Immature natural killer cell (primary cell): ENCODE data around the gene SGIP1. TPM values are rescaled to one million over a fixed set of nuclear protein-coding genes. Genes with fewer than 3 reads are reported as not detected.
"Not testable (repeated sequence)": the region's sequence is repeated elsewhere in the genome, so short reads cannot be mapped to it uniquely, and the experiment has no call there.

ENCODE experiments used
- DNase-seq, 3 donors: peaks; one replicate each; pipeline ENCODE4 v3.0.0; 2022; ENCODE audit warnings: mixed read lengths in 1 of 3
- H3K27ac Mint-ChIP-seq, 6 donors: one replicate each; pipeline ENCODE4 v1.8.0; 2020; ENCODE audit warnings: mixed read lengths in 6 of 6, mild to moderate bottlenecking in 5 of 6, inconsistent platforms in 4 of 6, moderate library complexity in 3 of 6
- H3K27me3 Mint-ChIP-seq, 3 donors: one replicate each; pipeline ENCODE4 v1.8.0; 2020 to 2021; ENCODE audit warnings: low read depth in 3 of 3, mild to moderate bottlenecking in 3 of 3, mixed read lengths in 3 of 3, moderate library complexity in 3 of 3, inconsistent platforms in 1 of 3
- H3K36me3 Mint-ChIP-seq, 3 donors: one replicate each; pipeline ENCODE4 v1.8.0; 2020; ENCODE audit warnings: mixed read lengths in 3 of 3, inconsistent platforms in 2 of 3, mild to moderate bottlenecking in 2 of 3
- H3K4me1 Mint-ChIP-seq, 2 donors: one replicate each; pipeline ENCODE4 v1.8.0; 2020; ENCODE audit warnings: inconsistent platforms in 2 of 2, mild to moderate bottlenecking in 2 of 2, mixed read lengths in 2 of 2, moderate library complexity in 1 of 2
- H3K4me3 Mint-ChIP-seq, 5 donors: one replicate each; pipeline ENCODE4 v1.8.0; 2020; ENCODE audit warnings: mild to moderate bottlenecking in 5 of 5, mixed read lengths in 5 of 5, inconsistent platforms in 3 of 5, moderate library complexity in 3 of 5
- H3K9me3 Mint-ChIP-seq, 6 donors: one replicate each; pipeline ENCODE4 v1.8.0; 2020; ENCODE audit warnings: mild to moderate bottlenecking in 6 of 6, mixed read lengths in 6 of 6, inconsistent platforms in 4 of 6, moderate library complexity in 3 of 6
- polyA plus RNA-seq, 3 donors: library from polyadenylated mRNA; unstranded; fragments of 300-500 nt; fragmentation: Illumina TruSeq; gene quantifications; one replicate each; pipeline ENCODE4 v1.2.3, GENCODE V29; 2021

Gene SGIP1
- polyA plus RNA-seq, 3 donors from 2014 or later = not detected

- Mint-ChIP-seq H3K4me1 (peaks cover 0 to 5% of the 10 kb centered on the region in 2 donors), H3K27ac (peak overlapping the region in 1 of 6 donors; percentile 6), H3K9me3 (no peaks in the 10 kb centered on the region), H3K4me3 (no peak overlapping the region), H3K36me3 (no peaks in the 10 kb centered on the region), H3K27me3 (peaks cover 0 to 6% (median 4%) of the 10 kb centered on the region in 3 donors)
- no peak for DNase-seq
Observed at GRCh38 chr1:66729119-66729518, 195.2 kb downstream of the SGIP1 start.

- Mint-ChIP-seq H3K27me3 (peaks cover 0 to 6% (median 4%) of the 10 kb centered on the region in 3 donors), H3K27ac (no peak overlapping the region)
- no peak for DNase-seq
Observed at GRCh38 chr1:66729523-66729922, 195.6 kb downstream of the SGIP1 start.

DNA sequence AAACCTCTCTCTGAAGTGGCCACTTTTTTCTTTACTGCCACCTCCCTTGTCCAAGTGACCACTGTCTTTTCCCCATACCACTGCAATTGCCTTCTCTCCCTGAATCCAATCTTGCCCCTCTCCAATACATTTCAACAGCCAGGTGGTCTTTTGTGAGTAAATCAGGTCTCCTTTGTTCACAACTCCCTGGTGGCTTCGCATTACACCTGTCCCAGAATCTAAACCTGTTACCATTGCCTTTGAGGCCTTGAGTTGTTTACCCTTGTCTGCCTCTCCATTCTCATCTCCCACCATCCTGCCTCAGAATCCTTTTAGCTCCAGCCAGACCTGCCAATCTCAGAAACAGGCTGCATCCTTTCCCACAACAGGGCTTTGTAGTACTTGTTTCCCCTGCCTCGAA lies 196.5 kb downstream of the SGIP1 start:
- H3K4me1 Mint-ChIP-seq = peaks cover 0 to 5% of the 10 kb centered on the region in 2 donors
- H3K36me3 Mint-ChIP-seq = no peaks in the 10 kb centered on the region
- no peak overlapping the region for H3K27ac Mint-ChIP-seq
- DNase-seq = no peak
- H3K4me3 Mint-ChIP-seq = no peak overlapping the region
- H3K9me3 Mint-ChIP-seq = no peaks in the 10 kb centered on the region
- peaks cover 0 to 6% (median 6%) of the 10 kb centered on the region in 3 donors for H3K27me3 Mint-ChIP-seq

More at GRCh38 chr1:66729523-66729922, 195.6 kb downstream of the SGIP1 start:
- no peak overlapping the region for H3K4me3 Mint-ChIP-seq
- peaks cover 0 to 5% of the 10 kb centered on the region in 2 donors for H3K4me1 Mint-ChIP-seq
- no peaks in the 10 kb centered on the region for H3K36me3 Mint-ChIP-seq
- H3K9me3 Mint-ChIP-seq = no peaks in the 10 kb centered on the region

DNA sequence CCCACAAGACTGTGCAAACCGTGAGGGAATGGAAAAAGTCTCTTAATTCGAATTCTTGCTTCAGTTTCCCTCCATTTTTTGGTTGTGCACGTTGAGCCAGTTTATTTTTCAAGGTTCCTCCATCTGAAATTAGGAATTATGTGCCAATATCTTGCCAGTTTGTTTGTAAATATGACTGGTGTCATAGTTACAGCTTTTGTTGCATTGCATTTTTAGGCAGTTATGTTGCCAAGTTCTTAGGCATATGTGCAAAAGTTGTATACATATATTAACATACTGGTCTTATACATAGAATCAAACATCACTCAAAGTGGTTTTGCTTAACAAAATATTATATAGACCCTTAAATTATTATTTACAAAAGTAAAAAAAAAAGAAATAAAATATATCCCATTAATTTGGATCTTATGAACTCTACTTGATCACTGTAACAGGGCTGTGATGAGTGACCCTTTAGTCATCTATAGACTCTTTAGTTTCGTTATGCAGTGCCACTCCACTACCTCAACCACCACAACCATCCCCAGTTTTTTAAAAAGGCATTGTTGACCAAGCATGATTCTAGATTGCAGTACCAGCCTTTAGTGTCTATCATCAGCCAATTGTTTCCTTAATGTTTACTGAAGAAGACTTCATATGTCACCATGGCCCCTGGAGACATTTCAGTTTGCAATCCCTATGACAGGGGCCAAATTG lies 197.4 kb downstream of the SGIP1 start:
- Mint-ChIP-seq H3K27ac (no peak overlapping the region), H3K4me1 (peaks cover 0 to 5% of the 10 kb centered on the region in 2 donors), H3K36me3 (no peaks in the 10 kb centered on the region), H3K9me3 (no peaks in the 10 kb centered on the region), H3K27me3 (peaks cover 0 to 6% (median 4%) of the 10 kb centered on the region in 3 donors), H3K4me3 (no peak overlapping the region)
- DNase-seq = no peak

DNA sequence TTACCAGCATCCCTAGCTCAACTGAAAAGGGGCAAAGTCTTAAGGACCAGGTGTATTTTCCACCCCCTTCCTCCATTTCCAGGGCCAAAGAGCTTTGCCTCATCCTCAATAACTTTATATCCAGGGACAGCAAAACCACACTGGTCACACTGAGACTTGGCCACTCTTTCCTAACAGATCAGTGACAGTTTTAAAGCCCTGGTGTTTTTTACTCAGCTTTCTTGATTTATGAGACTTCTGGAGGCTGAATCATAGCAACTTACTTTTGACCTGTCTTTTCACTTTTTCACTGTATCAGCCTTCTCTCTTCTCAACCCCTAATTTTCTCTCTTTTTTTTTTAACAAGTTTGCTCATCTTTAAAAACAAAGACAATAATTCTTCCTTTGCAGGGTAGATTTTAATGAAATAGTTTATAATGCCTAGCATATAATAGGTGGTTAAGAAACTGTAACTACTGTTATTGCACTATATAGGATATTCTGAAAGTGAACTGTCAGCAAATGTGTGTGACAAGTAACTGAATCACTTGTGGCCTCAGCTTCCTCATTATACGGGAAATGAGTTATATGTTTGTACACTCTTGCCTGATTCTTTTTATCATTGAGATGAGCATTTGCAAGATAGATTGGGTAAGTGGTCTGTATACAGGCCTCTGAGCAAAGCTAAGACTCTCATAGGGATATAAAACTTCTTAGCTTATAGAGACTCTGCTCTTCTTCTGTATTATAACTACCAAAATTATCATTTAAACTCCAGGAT lies 198.6 kb downstream of the SGIP1 start:
- Mint-ChIP-seq H3K4me3 (no peak overlapping the region), H3K27ac (no peak overlapping the region), H3K4me1 (peaks cover 0 to 5% of the 10 kb centered on the region in 2 donors)

DNA sequence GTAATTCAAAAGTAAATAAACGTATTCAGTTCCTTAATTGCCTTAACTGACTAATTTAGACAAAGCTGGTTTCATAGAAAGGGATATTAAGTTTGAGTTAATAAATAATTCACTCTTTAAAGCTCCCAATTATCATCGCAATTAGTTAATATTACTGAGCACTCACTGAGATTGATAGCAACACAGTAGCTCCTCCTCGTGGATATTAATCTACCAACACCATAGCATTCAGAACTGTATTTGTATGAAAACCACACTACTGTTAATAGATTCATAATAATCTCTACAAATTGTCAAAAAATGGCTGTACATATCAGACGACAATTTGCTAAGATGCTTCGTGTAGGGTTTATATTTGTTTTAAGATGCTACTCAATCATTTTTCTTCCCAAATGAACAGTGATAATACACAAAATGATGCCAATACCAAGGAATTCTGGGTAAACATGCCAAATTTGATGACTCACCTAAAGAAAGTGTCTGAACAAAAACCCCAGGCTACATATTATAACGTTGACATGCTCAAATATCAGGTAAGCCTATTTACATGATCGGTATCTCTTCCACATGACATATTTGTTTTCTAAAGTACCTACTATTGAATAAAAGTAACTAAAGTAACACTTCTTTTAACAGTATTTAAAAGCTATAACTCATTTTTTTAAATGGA lies 199.5 kb downstream of the SGIP1 start:
- no peak for DNase-seq
- Mint-ChIP-seq H3K27me3 (peaks cover 0 to 4% (median 4%) of the 10 kb centered on the region in 3 donors), H3K4me1 (peaks cover 0 to 5% of the 10 kb centered on the region in 2 donors), H3K9me3 (no peaks in the 10 kb centered on the region), H3K4me3 (no peak overlapping the region), H3K36me3 (no peaks in the 10 kb centered on the region), H3K27ac (no peak overlapping the region)

More for the DNA sequence above, 198.6 kb downstream of the SGIP1 start:
- DNase-seq = no peak
- Mint-ChIP-seq H3K36me3 (no peaks in the 10 kb centered on the region), H3K9me3 (no peaks in the 10 kb centered on the region), H3K27me3 (peaks cover 0 to 6% (median 4%) of the 10 kb centered on the region in 3 donors)

DNA sequence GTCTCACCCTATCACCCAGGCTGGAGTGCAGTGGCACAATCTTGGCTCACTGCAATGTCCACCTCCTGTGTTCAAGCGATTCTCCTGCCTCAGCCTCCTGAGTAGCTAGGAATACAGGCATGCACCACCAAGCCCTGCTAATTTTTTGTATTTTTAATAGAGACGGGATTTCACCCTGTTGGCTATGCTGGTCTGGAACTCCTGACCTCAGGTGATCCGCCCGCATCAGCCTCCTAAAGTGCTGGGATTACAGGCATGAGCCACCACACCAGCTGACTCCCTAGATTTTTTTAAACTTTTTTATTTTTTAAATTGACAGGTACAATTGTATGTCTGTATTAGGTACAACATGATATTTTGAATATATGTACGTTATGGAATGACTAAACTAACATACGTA lies 200.6 kb downstream of the SGIP1 start:
- DNase-seq, H3K4me1 Mint-ChIP-seq, H3K36me3 Mint-ChIP-seq, H3K27me3 Mint-ChIP-seq, H3K9me3 Mint-ChIP-seq, H3K4me3 Mint-ChIP-seq, H3K27ac Mint-ChIP-seq: not testable (repeated sequence)

GRCh38 chr1:66737836-66738235 lies 203.9 kb downstream of the SGIP1 start:
- Mint-ChIP-seq H3K27ac (no peak overlapping the region), H3K4me1 (peaks cover 0 to 5% of the 10 kb centered on the region in 2 donors), H3K36me3 (no peaks in the 10 kb centered on the region), H3K27me3 (peaks cover 0 to 2% (median 0%) of the 10 kb centered on the region in 3 donors), H3K9me3 (no peaks in the 10 kb centered on the region), H3K4me3 (no peak overlapping the region)
- no peak for DNase-seq

- Mint-ChIP-seq H3K9me3 (no peaks in the 10 kb centered on the region), H3K4me1 (peaks cover 0 to 5% of the 10 kb centered on the region in 2 donors), H3K4me3 (no peak overlapping the region), H3K27me3 (peaks cover 0 to 3% (median 2%) of the 10 kb centered on the region in 3 donors), H3K36me3 (no peaks in the 10 kb centered on the region), H3K27ac (no peak overlapping the region)
- no peak for DNase-seq
Observed at GRCh38 chr1:66739401-66740157, 205.6 kb downstream of the SGIP1 start.

DNA sequence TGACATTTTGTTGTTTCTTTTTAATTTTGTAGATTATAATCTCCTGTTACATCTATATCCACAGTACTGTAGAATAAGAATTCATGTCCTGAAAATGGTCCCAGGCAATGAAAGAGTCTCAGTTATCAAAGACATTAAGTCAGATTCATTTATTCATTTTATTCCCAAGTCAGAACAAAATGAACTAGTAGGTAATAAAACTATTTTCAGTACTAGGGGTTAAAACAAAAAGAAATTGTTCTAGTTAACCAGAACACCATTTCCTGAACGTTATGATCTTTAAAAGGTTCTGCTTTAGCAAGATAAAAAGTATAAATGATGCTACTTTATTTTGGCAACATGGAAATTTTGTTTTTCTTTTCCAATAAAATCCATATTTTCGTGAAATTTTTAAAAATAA lies 211.5 kb downstream of the SGIP1 start:
- H3K4me1 Mint-ChIP-seq = no peaks in the 10 kb centered on the region
- no peaks in the 10 kb centered on the region for H3K36me3 Mint-ChIP-seq
- no peak overlapping the region for H3K27ac Mint-ChIP-seq
- no peaks in the 10 kb centered on the region for H3K9me3 Mint-ChIP-seq
- H3K4me3 Mint-ChIP-seq = no peak overlapping the region
- H3K27me3 Mint-ChIP-seq = peaks cover 3 to 4% (median 3%) of the 10 kb centered on the region in 3 donors
- DNase-seq = no peak

- Mint-ChIP-seq H3K4me1 (peaks cover 0 to 5% of the 10 kb centered on the region in 2 donors), H3K36me3 (no peaks in the 10 kb centered on the region), H3K27me3 (peaks cover 12 to 14% (median 12%) of the 10 kb centered on the region in 3 donors), H3K4me3 (no peak overlapping the region), H3K9me3 (no peaks in the 10 kb centered on the region), H3K27ac (no peak overlapping the region)
- DNase-seq = no peak
Observed at GRCh38 chr1:66747501-66747900, 213.5 kb downstream of the SGIP1 start.

GRCh38 chr1:66750577-66750976 lies 216.6 kb downstream of the SGIP1 start:
- H3K9me3 Mint-ChIP-seq = no peaks in the 10 kb centered on the region
- H3K27me3 Mint-ChIP-seq = peaks cover 12 to 20% (median 12%) of the 10 kb centered on the region in 3 donors
- H3K4me1 Mint-ChIP-seq = peaks cover 6 to 8% of the 10 kb centered on the region in 2 donors
- DNase-seq = no peak
- peaks cover 0 to 3% (median 0%) of the 10 kb centered on the region in 3 donors for H3K36me3 Mint-ChIP-seq
- H3K27ac Mint-ChIP-seq = no peak overlapping the region
- no peak overlapping the region for H3K4me3 Mint-ChIP-seq

DNA sequence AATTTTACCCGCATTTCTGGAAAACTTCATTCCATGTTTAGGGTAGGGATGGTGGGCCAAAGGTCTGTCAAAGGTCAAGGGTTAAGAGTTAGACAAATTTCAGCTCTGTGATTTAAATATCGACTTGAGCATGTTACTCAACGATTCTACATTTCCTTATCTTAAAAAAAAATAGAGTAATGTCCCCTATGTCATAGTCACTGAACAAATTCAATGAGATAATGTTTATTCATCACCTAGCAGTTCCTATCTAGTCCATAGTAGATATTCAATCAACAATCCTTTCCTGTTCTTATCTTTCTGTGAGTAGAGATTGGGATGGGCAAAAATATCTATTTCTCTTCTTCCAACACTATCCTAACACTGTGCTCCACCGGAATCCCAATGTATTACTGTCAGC lies 217.2 kb downstream of the SGIP1 start:
- DNase-seq = no peak
- H3K27ac Mint-ChIP-seq = no peak overlapping the region
- H3K4me3 Mint-ChIP-seq = no peak overlapping the region
- no peaks in the 10 kb centered on the region for H3K9me3 Mint-ChIP-seq
- peaks cover 6 to 8% of the 10 kb centered on the region in 2 donors for H3K4me1 Mint-ChIP-seq
- peaks cover 12 to 20% (median 12%) of the 10 kb centered on the region in 3 donors for H3K27me3 Mint-ChIP-seq
- peaks cover 0 to 3% (median 0%) of the 10 kb centered on the region in 3 donors for H3K36me3 Mint-ChIP-seq
